K562 (cell line): ENCODE measurements around the gene DNAH8. TPM values are rescaled to one million over a fixed set of nuclear protein-coding genes. Genes with fewer than 3 reads are reported as not detected.

Experiments
- ATAC-seq: fragments of 200-7000 bp; cut with Tn5 transposase; 3 replicates; pipeline ENCODE4 v1.9.1; 2020; ENCODE audit warnings: moderate library complexity
- BruUV-seq: library from RNA; stranded (reverse); fragments of 400-500 nt; replicated peaks from 2 replicates; lab custom pipeline; 2021; lab: Mats Ljungman, UMichigan
- CTCF ChIA-PET: fragments of 300-600 bp; formaldehyde crosslinking; extraction: SDS; loops from one replicate; lab custom pipeline; 2021; ENCODE audit warnings: low intra/inter-chr PET ratio; lab: Yijun Ruan, JAX
- POLR2A ChIA-PET: fragments of 300-600, 350-650 bp; sonication (Branson Sonifier 250); formaldehyde crosslinking; extraction: SDS; loops from one replicate; lab custom pipeline; 2021; ENCODE audit warnings: antibody characterized with exemption, inconsistent platforms; lab: Yijun Ruan, JAX
- DNase-seq, 4 experiments: peaks; one replicate each; pipeline versions ENCODE4 v3.0.0 to v3.0.0-alpha.2; 2011 to 2018; ENCODE audit warnings: low spot score in 3 of 4, mixed read lengths in 3 of 4; ENCODE audit errors: extremely low read depth in 1 of 4
- FAIRE-seq: peaks from 2 replicates; lab custom pipeline; 2011; peaks lifted over from hg19 to GRCh38; lab: Jason Lieb, UNC
- H2AFZ ChIP-seq: 2 replicates; pipeline ENCODE4 v1.6.0; 2011; ENCODE audit warnings: low read depth, low read length, control low read depth, inconsistent platforms
- H3K27ac ChIP-seq: fragments of 200-600 bp; 3 replicates; pipeline ENCODE4 v1.8.0; 2011; ENCODE audit warnings: low read depth, mild to moderate bottlenecking, control low read depth, inconsistent platforms, low read length, moderate library complexity, mixed read lengths; ENCODE audit errors: extremely low read depth
- H3K27me3 ChIP-seq, 2 experiments: fragments of 300-600 bp in 1 of 2; 2 replicates in 1 of 2; 3 replicates in 1 of 2; pipeline versions ENCODE4 v1.6.0 to v1.8.0; 2011; ENCODE audit warnings: inconsistent platforms in 2 of 2, low read length in 2 of 2, mild to moderate bottlenecking in 1 of 2, mixed read lengths in 1 of 2, moderate library complexity in 1 of 2; ENCODE audit not compliant: control insufficient read depth in 2 of 2, insufficient read depth in 2 of 2
- H3K36me3 ChIP-seq: fragments of 300-600 bp; 3 replicates; pipeline ENCODE4 v1.8.0; 2011; ENCODE audit warnings: mild to moderate bottlenecking, low read length, inconsistent platforms; ENCODE audit not compliant: control insufficient read depth, insufficient read depth
- H3K4me1 ChIP-seq, 2 experiments: fragments of 200-600 bp in 1 of 2; replicated peaks in 1 of 2; 2 replicates in 1 of 2; 3 replicates in 1 of 2; pipeline versions ENCODE4 v1.5.1 to v1.8.0; 2011; ENCODE audit warnings: inconsistent platforms in 2 of 2, low read length in 2 of 2, mild to moderate bottlenecking in 1 of 2, mixed read lengths in 1 of 2, moderate library complexity in 1 of 2; ENCODE audit not compliant: control insufficient read depth in 2 of 2, insufficient read depth in 2 of 2
- H3K4me2 ChIP-seq: 2 replicates; pipeline ENCODE4 v1.6.1; 2011; ENCODE audit warnings: low read length, control low read depth, inconsistent platforms, mixed read lengths; ENCODE audit not compliant: insufficient read depth
- H3K4me3 ChIP-seq: fragments of 200-600 bp; sonication (generic), shearing (Covaris generic); 2 replicates; pipeline ENCODE4 v1.5.1; 2016; ENCODE audit warnings: control low read depth, inconsistent platforms
- H3K79me2 ChIP-seq: fragments of 200-600 bp; 3 replicates; pipeline ENCODE4 v1.8.0; 2011; ENCODE audit warnings: low read length, inconsistent platforms; ENCODE audit not compliant: control insufficient read depth, insufficient read depth
- H3K9ac ChIP-seq, 2 experiments: 2 replicates each; pipeline versions ENCODE4 v1.6.0 to v1.6.1; 2011; ENCODE audit warnings: low read depth in 2 of 2, low read length in 2 of 2, control low read depth in 1 of 2, inconsistent platforms in 1 of 2, mild to moderate bottlenecking in 1 of 2, mixed read lengths in 1 of 2; ENCODE audit not compliant: insufficient read depth in 1 of 2
- H3K9me1 ChIP-seq: one replicate; pipeline ENCODE4 v1.6.0; 2011; ENCODE audit warnings: inconsistent platforms, mild to moderate bottlenecking, low read length, moderate library complexity; ENCODE audit not compliant: control insufficient read depth, insufficient read depth
- H3K9me3 ChIP-seq: replicated peaks from 2 replicates; pipeline ENCODE4 v1.5.1; 2011; ENCODE audit warnings: low read depth, low read length, inconsistent platforms; ENCODE audit not compliant: control insufficient read depth, insufficient read depth
- H4K20me1 ChIP-seq: replicated peaks from 2 replicates; pipeline ENCODE4 v1.6.1; 2011; ENCODE audit warnings: low read length, inconsistent platforms, mixed read lengths; ENCODE audit not compliant: control insufficient read depth, insufficient read depth
- FIP1L1 ChIP-seq: fragments of 200-400 bp; formaldehyde crosslinking; IDR thresholded peaks from 2 replicates; pipeline ENCODE4 v1.6.1; 2018; ENCODE audit warnings: mild to moderate bottlenecking, low read depth, low read length; ENCODE audit not compliant: poor library complexity, severe bottlenecking
- GATA2 ChIP-seq: sonication (generic); formaldehyde crosslinking; IDR thresholded peaks from 2 replicates; pipeline ENCODE4 v1.4.0; 2020; ENCODE audit warnings: mild to moderate bottlenecking, missing genetic modification reagents
- MXI1 ChIP-seq: IDR thresholded peaks from 2 replicates; pipeline ENCODE4 v1.6.1; 2011; ENCODE audit warnings: low read depth, mild to moderate bottlenecking, improper control_type of control experiment, low read length
- NCOA1 ChIP-seq: fragments of 450-650 bp; IDR thresholded peaks from 2 replicates; pipeline ENCODE4 v1.6.1; 2016; ENCODE audit warnings: low read depth
- PYGO2 ChIP-seq: fragments of 450-650 bp; IDR thresholded peaks from 2 replicates; pipeline ENCODE4 v1.6.1; 2016; ENCODE audit warnings: mild to moderate bottlenecking, missing genetic modification characterization, moderate library complexity, missing compliant biosample characterization
- SNIP1 ChIP-seq: fragments of 450-650 bp; IDR thresholded peaks from 2 replicates; pipeline ENCODE4 v1.7.1; 2017; ENCODE audit warnings: low read depth, mild to moderate bottlenecking
- SRSF3 ChIP-seq: fragments of 200-400 bp; formaldehyde crosslinking; IDR thresholded peaks from 2 replicates; pipeline ENCODE4 v1.6.1; 2016; ENCODE audit warnings: mild to moderate bottlenecking, low read length, moderate library complexity; ENCODE audit not compliant: insufficient read depth
- XRCC3 ChIP-seq: fragments of 450-650 bp; IDR thresholded peaks from 2 replicates; pipeline ENCODE4 v1.6.1; 2017; ENCODE audit warnings: mild to moderate bottlenecking, moderate library complexity
- ZNF212 ChIP-seq: fragments of 450-650 bp; formaldehyde crosslinking; IDR thresholded peaks from 2 replicates; pipeline ENCODE4 v1.4.0; 2020; ENCODE audit warnings: mild to moderate bottlenecking
- WGBS: fragments of 100-300 bp; shearing (Covaris generic); methylation state at CpG from one replicate; pipeline ENCODE4 v1.1.6; 2016; ENCODE audit warnings: low coverage, mixed read lengths; ENCODE audit not compliant: insufficient coverage; ENCODE audit errors: missing lambda C conversion rate; 5-methylcytosine and 5-hydroxymethylcytosine counted together
- in situ Hi-C: fragments of 300-500 bp; cut with MboI; formaldehyde crosslinking; loops from 4 replicates; pipeline ENCODE4 v1.15.0; 2018; ENCODE audit warnings: inconsistent platforms, mixed read lengths
- intact Hi-C: fragments of 100-400 bp; cut with micrococcal nuclease; formaldehyde crosslinking; loops from 2 replicates; pipeline ENCODE4 v1.14.2; 2022
- polyA plus RNA-seq, 8 experiments: library from polyadenylated mRNA; depleted of rRNA in 4 of 8; stranded (reverse) in 5 of 8; unstranded in 3 of 8; fragments of >200 nt; fragmentation: Nextera tagmentation in 2 of 8; fragmentation: Illumina TruSeq in 1 of 8; extraction: Ambion mirVana in 2 of 8; extraction: Trizol in 1 of 8; gene quantifications; 2 replicates each; pipeline versions ENCODE4 v1.2.1 to v1.2.3, GENCODE V29; 2011 to 2014; ENCODE audit warnings: inconsistent platforms in 1 of 8, missing spikeins in 1 of 8
- total RNA-seq, 7 experiments: library from RNA; depleted of rRNA in 6 of 7; stranded (reverse); fragments of >200 nt in 6 of 7; fragmentation: Illumina TruSeq in 2 of 7; extraction: Trizol in 2 of 7; gene quantifications; 2 replicates each; pipeline versions ENCODE4 v1.2.1 to v1.2.3, GENCODE V29; 2011 to 2021; ENCODE audit warnings: low replicate concordance in 1 of 7
- TF ChIP-seq, protein P1 (sequence below): IDR thresholded peaks from 2 replicates; pipeline ENCODE4 v1.6.1; 2011; ENCODE audit not compliant: insufficient read length; ENCODE audit errors: extremely low read depth
- TF ChIP-seq, protein P2 (sequence below): fragments of 250-450 bp; sonication (Bioruptor Pico); IDR thresholded peaks from 2 replicates; pipeline ENCODE4 v1.8.0; 2021; ENCODE audit warnings: moderate library complexity, mild to moderate bottlenecking, inconsistent platforms
- TF ChIP-seq, protein P3 (sequence below): fragments of 150-350 bp; conservative IDR thresholded peaks from 2 replicates; pipeline ENCODE4 v1.6.1; 2014; ENCODE audit warnings: low read length
- TF ChIP-seq, protein P4 (sequence below): fragments of 200-800 bp; sonication (Bioruptor generic); IDR thresholded peaks from 2 replicates; pipeline ENCODE4 v1.6.1; 2017; ENCODE audit warnings: missing genetic modification characterization, missing compliant biosample characterization

Gene DNAH8
- total and polyA plus RNA-seq, 9 of the 15 experiments (the other 6 are each of a cell fraction or from before 2014, with no cell fraction given): 1.2 to 4.2 (median 2.9) TPM

DNA sequence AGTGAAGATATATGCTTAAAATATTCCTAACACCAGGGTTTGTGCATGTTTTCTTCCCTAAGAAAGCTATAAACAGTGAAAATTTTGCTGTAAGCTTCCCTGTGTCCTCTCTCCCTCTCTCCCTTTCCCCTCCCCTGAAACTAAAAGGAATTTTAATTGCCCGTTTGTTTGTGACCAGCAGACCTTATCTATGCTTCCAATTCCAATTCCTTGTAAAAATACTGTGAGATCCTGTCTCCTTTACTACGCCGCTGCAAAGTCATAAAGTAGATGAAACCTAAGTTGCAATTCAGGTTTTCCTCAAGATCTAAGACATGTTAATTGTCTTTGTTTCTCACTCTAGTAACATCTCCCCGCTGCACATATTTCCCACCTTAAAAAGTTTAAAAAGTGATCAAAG lies 82.3 kb downstream of the DNAH8 start:
- POLR2A ChIA-PET: interaction anchor here (0.8 to 2.5 kb wide), 3 partner anchors 8 to 13 kb away, joined by 3 to 8 read pairs (median 5); no protein-coding TSS in a partner anchor

More for the DNA sequence above, 82.3 kb downstream of the DNAH8 start:
- no peak for DNase-seq
- no peaks in the 10 kb centered on the region for H3K9me1 ChIP-seq
- H3K4me3 ChIP-seq: no peak overlapping the region
- no peak overlapping the region for H3K27ac ChIP-seq
- no peak for FAIRE-seq
- no peak overlapping the region for H3K4me2 ChIP-seq
- H3K36me3 ChIP-seq: peaks cover 2% of the 10 kb centered on the region; the same call in 1 of the 3 replicates
- no peak for ATAC-seq
- peaks cover 8 to 20% of the 10 kb centered on the region in 2 experiments for H3K4me1 ChIP-seq
- no peaks in the 10 kb centered on the region for H3K9me3 ChIP-seq
- no peak for TF ChIP-seq NCOA1
- no peak for TF ChIP-seq PYGO2 (tag)
- TF ChIP-seq SNIP1: no peak
- TF ChIP-seq, protein P1, sequence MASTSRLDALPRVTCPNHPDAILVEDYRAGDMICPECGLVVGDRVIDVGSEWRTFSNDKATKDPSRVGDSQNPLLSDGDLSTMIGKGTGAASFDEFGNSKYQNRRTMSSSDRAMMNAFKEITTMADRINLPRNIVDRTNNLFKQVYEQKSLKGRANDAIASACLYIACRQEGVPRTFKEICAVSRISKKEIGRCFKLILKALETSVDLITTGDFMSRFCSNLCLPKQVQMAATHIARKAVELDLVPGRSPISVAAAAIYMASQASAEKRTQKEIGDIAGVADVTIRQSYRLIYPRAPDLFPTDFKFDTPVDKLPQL: no peak
- TF ChIP-seq, protein P2, sequence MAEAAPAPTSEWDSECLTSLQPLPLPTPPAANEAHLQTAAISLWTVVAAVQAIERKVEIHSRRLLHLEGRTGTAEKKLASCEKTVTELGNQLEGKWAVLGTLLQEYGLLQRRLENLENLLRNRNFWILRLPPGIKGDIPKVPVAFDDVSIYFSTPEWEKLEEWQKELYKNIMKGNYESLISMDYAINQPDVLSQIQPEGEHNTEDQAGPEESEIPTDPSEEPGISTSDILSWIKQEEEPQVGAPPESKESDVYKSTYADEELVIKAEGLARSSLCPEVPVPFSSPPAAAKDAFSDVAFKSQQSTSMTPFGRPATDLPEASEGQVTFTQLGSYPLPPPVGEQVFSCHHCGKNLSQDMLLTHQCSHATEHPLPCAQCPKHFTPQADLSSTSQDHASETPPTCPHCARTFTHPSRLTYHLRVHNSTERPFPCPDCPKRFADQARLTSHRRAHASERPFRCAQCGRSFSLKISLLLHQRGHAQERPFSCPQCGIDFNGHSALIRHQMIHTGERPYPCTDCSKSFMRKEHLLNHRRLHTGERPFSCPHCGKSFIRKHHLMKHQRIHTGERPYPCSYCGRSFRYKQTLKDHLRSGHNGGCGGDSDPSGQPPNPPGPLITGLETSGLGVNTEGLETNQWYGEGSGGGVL (CRISPR knock-in tag): no peak
- no peak for TF ChIP-seq XRCC3
- TF ChIP-seq, protein P3, sequence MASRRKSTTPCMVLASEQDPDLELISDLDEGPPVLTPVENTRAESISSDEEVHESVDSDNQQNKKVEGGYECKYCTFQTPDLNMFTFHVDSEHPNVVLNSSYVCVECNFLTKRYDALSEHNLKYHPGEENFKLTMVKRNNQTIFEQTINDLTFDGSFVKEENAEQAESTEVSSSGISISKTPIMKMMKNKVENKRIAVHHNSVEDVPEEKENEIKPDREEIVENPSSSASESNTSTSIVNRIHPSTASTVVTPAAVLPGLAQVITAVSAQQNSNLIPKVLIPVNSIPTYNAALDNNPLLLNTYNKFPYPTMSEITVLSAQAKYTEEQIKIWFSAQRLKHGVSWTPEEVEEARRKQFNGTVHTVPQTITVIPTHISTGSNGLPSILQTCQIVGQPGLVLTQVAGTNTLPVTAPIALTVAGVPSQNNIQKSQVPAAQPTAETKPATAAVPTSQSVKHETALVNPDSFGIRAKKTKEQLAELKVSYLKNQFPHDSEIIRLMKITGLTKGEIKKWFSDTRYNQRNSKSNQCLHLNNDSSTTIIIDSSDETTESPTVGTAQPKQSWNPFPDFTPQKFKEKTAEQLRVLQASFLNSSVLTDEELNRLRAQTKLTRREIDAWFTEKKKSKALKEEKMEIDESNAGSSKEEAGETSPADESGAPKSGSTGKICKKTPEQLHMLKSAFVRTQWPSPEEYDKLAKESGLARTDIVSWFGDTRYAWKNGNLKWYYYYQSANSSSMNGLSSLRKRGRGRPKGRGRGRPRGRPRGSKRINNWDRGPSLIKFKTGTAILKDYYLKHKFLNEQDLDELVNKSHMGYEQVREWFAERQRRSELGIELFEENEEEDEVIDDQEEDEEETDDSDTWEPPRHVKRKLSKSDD: no peak
- TF ChIP-seq, protein P4, sequence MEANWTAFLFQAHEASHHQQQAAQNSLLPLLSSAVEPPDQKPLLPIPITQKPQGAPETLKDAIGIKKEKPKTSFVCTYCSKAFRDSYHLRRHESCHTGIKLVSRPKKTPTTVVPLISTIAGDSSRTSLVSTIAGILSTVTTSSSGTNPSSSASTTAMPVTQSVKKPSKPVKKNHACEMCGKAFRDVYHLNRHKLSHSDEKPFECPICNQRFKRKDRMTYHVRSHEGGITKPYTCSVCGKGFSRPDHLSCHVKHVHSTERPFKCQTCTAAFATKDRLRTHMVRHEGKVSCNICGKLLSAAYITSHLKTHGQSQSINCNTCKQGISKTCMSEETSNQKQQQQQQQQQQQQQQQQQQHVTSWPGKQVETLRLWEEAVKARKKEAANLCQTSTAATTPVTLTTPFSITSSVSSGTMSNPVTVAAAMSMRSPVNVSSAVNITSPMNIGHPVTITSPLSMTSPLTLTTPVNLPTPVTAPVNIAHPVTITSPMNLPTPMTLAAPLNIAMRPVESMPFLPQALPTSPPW (CRISPR knock-in tag): no peak
- no peak for TF ChIP-seq ZNF212 (CRISPR knock-in tag)
- no peak for TF ChIP-seq GATA2 (CRISPR knock-in tag)
- no peak for TF ChIP-seq SRSF3
- TF ChIP-seq MXI1: no peak
- no peak for TF ChIP-seq FIP1L1
- in situ Hi-C loops: no loop called here
- intact Hi-C loops: no loop called here
- CTCF ChIA-PET: no interaction called here
- no peak overlapping the region for H2AFZ ChIP-seq
- H3K27me3 ChIP-seq: no peaks in the 10 kb centered on the region
- no TSS peak for BruUV-seq
- H3K9ac ChIP-seq: no peak overlapping the region
- 56% methylated on average over 4 of the region's 4 CpGs for WGBS
- H4K20me1 ChIP-seq: no peaks in the 10 kb centered on the region
- H3K79me2 ChIP-seq: no peaks in the 10 kb centered on the region
